ENCODE results near the gene ISM1. TPM values are rescaled to one million over a fixed set of nuclear protein-coding genes. Genes with fewer than 3 reads are reported as not detected.

The ISM1 gene
- polyA plus RNA-seq (ENCODE audit: insufficient read length in 4 of 4) = 1 to 10 TPM; 3.6 to 5.6 (median 4.5) TPM

GRCh38 chr20:13220904-13221297, at the start of gene ISM1:
ISM1 (plus strand) TSS chr20:13221274; CDS start chr20:13221777, 503 bp downstream.
- DNase-seq (ENCODE audit: low read depth in 4 of 4, low spot score in 3 of 4) = no peak

DNA sequence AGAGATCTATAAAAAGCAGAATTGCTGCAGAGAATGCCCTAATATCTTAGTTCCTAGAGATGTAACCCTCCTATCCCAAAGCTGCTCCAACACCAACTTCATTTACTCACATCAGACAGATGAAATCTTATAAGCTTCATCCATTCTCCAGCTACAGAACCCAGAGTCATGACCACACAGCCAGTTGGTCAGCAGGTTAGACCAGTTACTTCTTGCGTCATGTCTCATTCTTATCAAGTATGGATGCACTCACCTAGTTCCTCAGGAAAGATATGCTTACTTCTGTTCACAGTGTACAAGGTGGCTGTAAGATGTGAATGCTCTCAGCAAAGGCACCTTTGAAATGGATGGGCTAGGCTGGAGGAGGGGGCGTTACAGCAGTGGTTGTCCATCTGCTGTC, 47.9 kb upstream of the ISM1 start:
- DNase-seq (ENCODE audit: low read depth in 4 of 4, low spot score in 3 of 4) = no peak

DNA sequence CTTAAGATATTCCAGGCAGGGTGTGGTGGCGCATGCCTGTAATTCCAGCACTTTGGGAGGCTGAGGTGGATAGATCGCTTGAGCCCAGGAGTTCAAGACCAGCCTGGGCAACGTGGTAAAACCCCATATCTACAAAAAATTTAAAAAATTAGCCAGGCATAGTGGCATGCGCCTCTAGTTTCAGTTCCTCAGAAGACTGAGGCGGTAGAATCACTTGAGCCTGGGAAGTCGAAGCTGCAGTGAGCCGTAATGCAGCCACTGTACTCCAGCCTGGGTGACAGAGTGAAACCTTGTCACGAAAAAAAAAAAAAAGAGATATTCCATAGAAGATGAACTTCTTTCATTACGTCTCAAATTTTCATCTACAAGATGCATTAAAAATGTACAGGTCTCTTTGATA, 46.7 kb upstream of the ISM1 start:
- no peak for DNase-seq (ENCODE audit: low read depth in 4 of 4, low spot score in 3 of 4)

GRCh38 chr20:13180986-13181889, 39.8 kb upstream of the ISM1 start:
- no peak for DNase-seq (ENCODE audit: low read depth in 4 of 4, low spot score in 3 of 4)

- no peak for DNase-seq (ENCODE audit: low read depth in 4 of 4, low spot score in 3 of 4)
These were observed 38.1 kb upstream of the ISM1 start for GRCh38 chr20:13183005-13183404.

DNA sequence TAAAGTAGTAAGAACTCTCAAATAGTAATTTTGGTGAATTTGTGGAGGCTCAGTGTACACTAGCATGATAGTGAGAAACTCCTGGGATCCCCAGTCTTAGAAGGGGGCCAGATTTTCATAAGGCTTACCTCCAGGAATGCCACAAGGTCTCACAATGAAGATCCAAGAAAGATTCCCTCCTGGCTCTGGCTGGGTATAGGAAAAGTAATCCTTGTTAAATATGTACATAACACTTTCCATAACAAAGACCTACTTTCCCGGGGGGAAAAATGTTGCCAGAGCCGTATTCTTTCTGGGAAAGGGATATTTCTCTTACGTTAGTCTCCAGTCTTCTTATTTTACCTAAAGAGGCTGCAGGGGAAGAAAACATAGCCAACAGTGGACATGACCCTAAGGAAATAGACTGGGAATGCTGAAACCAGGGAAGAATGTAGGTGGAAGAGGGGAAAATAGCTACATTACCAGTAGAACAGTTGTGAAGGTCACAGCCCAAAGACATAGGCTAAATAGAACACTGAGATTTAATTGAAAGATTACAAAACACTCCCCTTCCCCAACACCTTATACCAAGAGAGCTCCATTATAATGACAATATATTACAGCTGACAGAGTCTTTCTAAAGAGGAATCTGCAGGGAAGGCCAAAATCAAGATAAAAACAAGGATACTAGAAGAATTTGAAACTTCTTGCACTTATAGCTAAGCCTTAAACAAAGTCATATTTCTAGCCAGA, 34.9 kb upstream of the ISM1 start:
- DNase-seq (ENCODE audit: low read depth in 4 of 4, low spot score in 3 of 4) = no peak

GRCh38 chr20:13187899-13188298, 33.2 kb upstream of the ISM1 start:
- no peak for DNase-seq (ENCODE audit: low read depth in 4 of 4, low spot score in 3 of 4)

DNA sequence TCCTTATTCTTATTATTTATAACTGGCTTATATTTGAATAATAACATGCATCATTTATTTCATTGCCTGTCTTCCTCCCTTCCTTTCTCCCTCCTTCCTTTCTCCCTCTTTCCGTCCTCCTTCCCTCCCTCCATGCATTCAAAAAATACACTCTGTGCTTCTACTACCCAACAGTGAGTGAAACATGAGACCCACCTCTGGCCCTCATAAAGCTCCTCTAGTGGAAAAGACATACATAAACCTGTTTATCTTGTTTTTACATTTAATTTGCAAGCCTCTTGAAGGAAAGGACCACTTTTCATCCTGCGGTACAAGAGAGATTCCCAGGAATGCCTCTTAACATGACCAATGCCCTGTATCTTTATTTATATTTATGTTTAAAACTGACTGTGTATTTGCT, 21.8 kb upstream of the ISM1 start:
- no peak for DNase-seq (ENCODE audit: low read depth in 4 of 4, low spot score in 3 of 4)

- DNase-seq (ENCODE audit: low read depth in 4 of 4, low spot score in 3 of 4) = no peak
These were observed 20.1 kb upstream of the ISM1 start for GRCh38 chr20:13200767-13201500.

DNA sequence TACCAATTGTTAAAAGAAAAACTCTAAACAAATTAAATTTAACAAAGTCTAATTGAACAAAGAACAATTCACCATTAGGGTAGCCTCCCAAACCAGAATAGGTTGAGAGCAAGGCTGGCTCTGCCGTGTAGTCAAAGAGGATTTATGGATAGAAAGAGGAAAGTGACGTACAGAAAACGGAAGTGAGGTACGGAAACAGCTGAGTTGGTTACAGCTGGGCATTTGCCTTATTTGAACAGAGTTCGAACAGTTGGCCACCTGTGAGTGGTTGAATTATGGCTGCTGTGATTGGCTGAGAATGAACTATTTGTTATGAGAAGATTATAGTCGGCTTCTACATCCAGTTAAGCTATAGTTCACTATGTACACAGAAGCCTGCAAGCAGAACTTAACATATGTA, 18.5 kb upstream of the ISM1 start:
- DNase-seq (ENCODE audit: low read depth in 4 of 4, low spot score in 3 of 4) = no peak

- DNase-seq (ENCODE audit: low read depth in 4 of 4, low spot score in 3 of 4) = no peak
These were observed 15.6 kb upstream of the ISM1 start for GRCh38 chr20:13205425-13205824.

DNA sequence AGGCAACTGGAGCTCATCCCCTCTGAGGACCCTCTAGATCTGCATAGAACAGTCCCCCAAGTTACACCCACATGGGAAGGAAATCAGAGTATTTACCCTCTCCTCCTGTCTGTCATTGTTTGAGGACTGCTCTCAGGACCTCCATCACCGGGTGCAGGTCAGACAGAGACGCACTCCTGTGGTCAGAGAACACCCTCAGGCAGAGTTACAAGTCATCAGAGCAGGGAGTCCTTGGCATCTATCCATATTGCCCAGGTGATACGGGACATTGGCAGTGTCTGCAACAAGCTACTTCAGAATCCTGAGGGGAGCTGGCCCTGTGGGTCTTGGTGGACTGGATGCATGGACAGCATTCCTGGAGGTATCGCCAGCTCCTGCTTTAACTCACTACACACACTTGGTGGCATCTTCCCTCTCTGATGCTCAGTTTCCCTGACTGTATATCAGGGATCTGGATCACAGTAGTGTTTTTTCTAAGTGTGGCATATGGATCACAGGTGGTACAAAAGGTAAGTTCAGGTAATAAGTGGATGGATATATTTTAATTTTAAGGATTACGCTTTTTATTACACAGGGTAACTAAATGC, 15.1 kb upstream of the ISM1 start:
- DNase-seq (ENCODE audit: low read depth in 4 of 4, low spot score in 3 of 4) = no peak

DNA sequence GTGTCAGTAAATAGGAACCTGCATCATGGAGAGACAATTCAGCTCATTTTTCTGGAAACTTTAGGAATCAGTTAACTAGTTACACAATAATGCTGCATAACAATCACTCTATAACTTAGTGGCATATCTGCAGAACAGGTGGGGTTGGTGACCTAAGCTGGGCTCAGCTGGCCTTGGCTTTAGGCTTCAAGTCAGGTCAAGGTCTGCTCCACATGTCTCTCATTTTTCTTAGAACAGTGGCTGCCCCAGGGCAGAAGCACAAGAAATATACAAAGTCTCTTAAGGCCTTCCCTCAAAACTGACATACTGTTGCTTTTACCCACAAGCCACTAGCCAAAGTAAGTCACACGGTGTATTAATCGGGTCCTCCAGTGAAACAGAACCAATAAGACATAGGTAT, 14.1 kb upstream of the ISM1 start:
- no peak for DNase-seq (ENCODE audit: low read depth in 4 of 4, low spot score in 3 of 4)

- no peak for DNase-seq (ENCODE audit: low read depth in 4 of 4, low spot score in 3 of 4)
These were observed 9.0 kb upstream of the ISM1 start for GRCh38 chr20:13211956-13212618.

- DNase-seq (ENCODE audit: low read depth in 4 of 4, low spot score in 3 of 4) = no peak
These were observed 8.3 kb upstream of the ISM1 start for GRCh38 chr20:13212750-13213149.

- DNase-seq (ENCODE audit: low read depth in 4 of 4, low spot score in 3 of 4) = no peak
These were observed 7.7 kb upstream of the ISM1 start for GRCh38 chr20:13213335-13213734.

DNA sequence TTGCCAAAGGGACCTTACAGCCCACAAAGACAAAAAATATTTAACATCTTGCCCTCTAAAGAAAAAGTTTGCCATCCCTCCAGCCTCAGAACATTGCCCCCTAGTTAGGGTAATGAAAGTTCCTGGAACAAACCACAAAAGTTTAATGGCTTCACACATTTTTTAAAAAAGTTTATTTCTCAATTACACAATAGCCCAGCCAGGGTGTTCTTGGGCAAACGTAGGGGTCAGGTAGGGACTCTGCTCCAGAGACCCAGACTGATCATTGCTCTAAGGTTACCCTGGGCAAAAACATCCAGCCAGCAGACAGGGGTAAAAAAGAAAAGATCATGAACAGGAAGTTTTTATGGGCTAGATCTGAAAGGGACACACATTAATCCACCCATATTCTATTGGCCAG, 4.5 kb upstream of the ISM1 start:
- no peak for DNase-seq (ENCODE audit: low read depth in 4 of 4, low spot score in 3 of 4)

GRCh38 chr20:13219327-13220193, 1.5 kb upstream of the ISM1 start:
- no peak for DNase-seq (ENCODE audit: low read depth in 4 of 4, low spot score in 3 of 4)

DNA sequence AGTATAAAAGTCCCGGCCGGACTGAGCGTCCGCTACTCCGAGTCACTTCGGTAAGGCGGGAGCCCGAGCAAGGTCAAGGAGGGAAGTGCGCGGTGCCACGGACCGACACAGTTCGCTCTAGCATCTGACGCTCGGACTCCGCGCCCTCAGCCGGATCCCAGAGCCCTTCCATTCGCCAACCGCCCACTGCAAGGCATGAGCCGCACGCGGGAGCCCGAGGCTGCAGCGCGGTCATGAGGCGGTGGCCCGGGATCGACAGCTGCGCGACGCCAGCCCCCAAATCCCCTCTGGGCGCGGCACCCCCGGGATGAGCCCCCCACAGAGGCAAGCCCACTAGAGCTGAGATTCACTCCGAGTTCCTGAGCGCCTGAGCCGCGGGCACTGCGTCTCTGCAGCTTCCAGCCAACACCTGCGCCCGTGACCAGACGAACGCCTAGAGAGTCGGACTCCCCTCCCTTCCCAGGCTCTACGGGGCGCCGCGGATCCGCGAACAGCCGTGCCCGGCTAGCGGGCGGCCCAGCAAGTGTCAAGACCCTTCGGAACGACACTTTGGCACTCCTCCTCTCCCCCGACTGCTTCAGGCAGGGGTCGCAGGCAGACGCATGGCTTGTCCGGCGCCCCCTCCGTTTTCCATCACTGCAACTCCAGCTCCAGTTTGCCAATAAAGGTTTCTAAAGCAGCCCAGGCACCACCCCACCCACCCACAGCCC, 725 bp upstream of the ISM1 start:
- DNase-seq (ENCODE audit: low read depth in 4 of 4, low spot score in 3 of 4) = peak in 2 of 4 donors; percentile 37 to 42

Data from right renal pelvis (tissue), 4 donors.